HTR-8/SVneo (cell line): ENCODE data around the gene PTGIR.
A peak's percentile ranks its signal among the peaks of the same experiment; 100 is the strongest.

ENCODE experiments used
- DNase-seq: peaks from one replicate; pipeline ENCODE4 v3.0.0; 2011; ENCODE audit warnings: low spot score, mixed read lengths; ENCODE audit not compliant: insufficient read length
- FAIRE-seq: peaks from 2 replicates; lab custom pipeline; 2011; peaks lifted over from hg19 to GRCh38; lab: Jason Lieb, UNC

PTGIR gene

DNA sequence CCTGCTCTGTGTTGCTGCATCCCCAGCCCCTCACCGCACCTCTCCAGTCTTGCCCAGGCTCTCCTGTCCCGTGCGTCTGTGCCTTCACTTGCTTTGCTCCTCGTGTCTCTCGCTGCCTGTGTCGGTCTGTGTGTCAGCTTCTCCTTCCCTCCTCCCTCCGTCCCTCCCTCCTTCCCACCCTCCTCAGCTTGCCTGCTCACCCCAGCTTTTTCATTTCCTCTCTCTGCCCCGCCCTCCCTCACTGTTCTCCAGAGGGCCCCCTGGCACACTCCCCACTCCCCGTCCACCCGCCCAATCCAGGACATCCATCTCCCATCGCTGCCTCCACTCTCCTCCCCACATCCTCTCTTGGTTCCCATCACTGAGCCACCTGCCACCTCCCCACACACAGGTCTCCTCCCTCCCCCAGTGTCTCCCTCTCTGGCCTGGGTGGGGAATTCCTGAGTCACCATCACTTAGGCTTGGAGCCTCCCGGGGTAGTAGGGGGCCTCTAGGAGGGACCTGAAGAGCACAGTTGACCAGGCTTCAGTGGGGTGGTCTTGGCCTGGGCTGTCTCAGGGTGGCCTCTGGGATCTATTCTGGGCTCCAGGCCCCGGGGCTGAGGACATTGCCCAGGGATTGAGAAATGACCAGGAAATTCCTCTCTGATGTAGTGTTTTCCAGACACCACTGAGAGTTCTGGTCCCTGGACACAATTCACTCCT lies at the start of gene PTGIR:
PTGIR (minus strand) TSS at position 132 of the 704 bp plus-strand sequence. CDS start 864 bp downstream, outside the sequence.
- DNase-seq (peak; percentile 75), FAIRE-seq (peak; percentile 77)

DNA sequence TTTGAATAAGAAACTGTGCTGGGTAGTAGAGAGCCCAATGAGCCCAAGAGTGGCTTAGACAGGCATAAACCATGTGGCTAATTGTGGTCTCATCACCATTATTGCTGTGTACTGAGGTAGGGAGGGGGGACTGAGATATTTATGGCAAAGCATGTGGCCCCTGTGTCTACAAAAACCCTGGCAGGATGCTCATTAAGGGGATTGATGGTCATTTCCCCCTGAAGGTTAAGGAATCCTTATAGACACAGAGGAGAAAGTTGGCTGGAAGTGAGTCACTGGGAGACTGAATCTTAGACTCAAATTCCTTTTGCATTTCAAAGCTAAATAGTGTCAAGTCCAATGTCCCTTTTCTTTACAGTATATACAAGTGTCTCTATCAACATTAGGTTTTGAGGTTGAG lies 45.9 kb upstream of the PTGIR start:
- peak; percentile 46 for FAIRE-seq
- no peak for DNase-seq

- no peak for DNase-seq
- FAIRE-seq, result no peak
These were observed 43.8 kb upstream of the PTGIR start for GRCh38 chr19:46668662-46669061.

DNA sequence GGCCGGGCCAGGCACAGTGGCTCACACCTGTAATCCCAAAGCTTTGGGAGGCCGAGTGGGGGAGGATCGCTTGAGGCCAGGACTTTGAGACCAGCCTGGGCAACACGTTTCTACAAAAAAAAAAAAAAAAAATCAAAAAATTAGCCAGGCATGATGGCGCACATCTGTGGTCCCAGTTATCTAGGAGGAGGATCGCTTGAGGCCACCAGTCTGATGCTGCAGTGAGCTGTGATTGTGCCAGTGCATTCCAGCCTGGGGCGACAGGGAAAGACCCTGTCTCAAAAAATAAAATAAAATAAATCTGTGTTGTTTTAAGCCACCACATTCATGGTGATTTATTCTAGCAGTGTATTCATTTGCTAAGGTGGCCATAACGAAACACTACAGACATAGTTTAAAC lies 40.2 kb upstream of the PTGIR start:
- FAIRE-seq (no peak), DNase-seq (no peak)

DNA sequence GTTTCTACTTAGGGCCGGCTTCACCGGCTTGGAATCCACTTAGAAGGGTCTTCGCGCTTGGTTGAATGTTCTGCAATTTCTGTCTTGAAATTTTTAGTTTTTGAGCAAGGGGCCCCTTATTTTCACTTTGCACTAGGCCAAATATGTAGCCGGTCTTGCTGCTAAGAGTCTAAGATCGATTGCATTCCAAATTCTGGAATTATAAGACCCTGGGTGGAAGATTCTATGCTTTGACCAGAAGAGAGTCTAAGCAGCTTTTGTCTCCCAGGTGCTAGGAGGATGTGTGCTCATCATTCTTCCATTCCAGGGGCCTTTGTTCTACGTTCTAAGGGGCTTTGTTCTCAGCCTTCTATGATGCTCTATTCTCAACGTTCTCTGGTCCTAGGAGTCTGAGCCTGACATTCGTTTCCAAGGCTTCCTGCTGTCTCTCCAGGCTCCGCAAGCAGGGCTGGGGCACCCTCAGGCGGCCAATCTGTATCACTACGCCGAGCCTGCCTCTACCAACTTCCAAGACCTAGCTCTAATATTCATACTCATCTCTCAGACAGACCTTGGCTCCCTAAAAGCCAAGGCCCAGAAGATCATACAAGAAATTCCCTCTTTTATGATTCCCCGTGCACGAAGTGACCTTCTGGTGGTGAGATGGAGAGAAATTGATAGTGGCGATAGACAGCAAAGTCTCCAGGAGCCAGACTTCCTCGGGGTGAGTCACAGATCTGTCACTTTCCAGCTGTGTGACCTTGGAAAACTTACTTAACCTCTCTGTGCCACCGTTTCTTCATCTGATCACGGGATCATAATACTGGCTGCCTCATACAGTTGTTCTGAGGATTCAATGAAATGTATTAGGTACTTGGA lies 37.1 kb upstream of the PTGIR start:
- DNase-seq, result peak; percentile 83
- FAIRE-seq, result no peak

- FAIRE-seq, result peak; percentile 99
- peak; percentile 98 for DNase-seq
These were observed 36.3 kb upstream of the PTGIR start, which contains the start of gene DACT3 for GRCh38 chr19:46661020-46661731. DACT3 (minus strand) TSS chr19:46661182; CDS start chr19:46661064, 118 bp downstream.

DNA sequence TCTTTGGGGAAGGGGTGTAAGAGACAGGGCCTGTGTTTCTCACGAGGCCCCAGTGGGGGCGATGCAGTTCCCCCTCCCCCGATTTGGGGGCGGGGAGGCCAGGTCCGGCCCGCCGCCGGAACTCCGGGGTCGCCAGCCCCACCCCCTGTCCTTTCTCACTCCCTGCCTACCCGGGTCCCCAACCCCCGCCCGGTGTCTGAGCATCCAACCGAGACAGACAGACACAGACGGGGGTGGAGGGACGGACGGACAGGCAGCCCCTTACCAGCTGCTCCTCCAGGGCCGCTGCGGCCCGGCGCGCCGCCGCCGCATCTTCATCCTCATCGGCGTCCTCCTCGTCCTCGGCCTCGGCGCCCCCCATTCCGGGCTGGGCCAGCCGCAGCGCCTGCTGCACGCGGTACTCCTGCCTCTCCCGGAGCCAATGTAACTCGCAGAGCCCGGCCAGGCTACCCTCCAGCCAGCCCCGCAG lies 35.7 kb upstream of the PTGIR start:
- no peak for DNase-seq
- no peak for FAIRE-seq

DNA sequence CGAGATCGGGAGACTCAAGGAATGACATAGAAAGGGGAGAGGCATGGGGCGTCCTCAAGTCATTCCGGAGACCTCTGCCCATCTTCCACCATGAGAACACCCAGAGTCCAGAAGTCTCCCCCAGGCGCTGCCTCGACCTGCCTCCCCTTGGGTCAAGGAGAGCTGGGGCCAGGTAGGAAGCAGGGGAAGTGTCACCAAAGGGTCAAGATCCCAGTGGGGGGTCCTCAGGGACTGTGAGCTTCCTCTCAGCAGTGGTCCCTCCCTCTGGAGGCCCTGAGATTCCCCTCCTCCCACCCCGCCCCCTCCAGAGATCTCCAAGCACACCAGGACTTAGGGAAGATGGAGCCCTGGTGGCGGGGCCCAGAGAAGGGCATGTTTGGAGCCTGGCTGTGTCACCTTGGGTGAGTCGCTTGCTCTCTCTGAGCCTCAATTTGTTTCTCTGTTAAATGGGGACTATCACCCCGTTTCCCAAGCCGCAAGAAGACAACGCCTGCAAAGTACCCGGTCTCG lies 35.2 kb upstream of the PTGIR start:
- DNase-seq, result no peak
- FAIRE-seq, result no peak

DNA sequence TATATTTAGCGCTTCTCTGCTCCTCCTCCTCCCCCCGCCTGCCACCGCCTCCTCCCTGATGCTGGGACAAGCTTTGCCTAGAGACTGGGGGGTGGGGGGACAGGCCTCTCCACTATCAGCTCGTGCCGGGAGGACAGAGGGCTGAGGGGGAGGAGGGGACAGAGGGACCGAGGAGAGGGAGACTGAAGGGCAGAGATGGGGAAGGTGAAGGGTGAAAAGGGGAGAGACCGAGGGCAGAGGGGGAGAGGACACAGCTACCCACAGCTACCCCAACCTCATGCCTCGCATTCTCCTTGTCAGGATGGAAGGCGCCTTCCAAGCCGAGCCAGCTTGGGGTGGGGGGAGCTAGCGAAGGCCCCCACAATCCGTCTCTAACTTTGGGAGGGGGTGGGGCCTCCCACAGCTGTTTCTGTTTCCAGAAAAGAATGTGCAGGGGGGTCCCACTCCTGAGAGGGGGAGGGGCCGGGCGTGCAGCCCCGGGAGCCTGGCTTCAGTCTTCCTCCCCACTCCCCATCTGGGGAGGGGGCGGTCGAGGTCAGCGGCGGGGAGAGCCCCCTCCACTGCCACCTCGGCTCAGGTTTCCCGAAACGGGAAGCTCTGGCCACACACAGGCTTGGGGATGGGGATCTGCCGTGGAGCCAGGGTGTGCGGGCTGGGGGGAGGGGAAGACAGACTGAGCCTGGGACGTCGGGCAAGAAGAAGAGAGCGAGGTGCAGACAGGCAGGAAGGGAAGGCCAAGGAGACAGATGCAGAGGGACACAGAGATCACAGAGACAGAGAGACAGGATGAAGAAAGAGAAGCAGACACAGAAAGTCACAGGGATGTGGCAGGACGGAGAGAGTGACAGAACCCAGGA lies 34.5 kb upstream of the PTGIR start:
- FAIRE-seq, result no peak
- no peak for DNase-seq

DNA sequence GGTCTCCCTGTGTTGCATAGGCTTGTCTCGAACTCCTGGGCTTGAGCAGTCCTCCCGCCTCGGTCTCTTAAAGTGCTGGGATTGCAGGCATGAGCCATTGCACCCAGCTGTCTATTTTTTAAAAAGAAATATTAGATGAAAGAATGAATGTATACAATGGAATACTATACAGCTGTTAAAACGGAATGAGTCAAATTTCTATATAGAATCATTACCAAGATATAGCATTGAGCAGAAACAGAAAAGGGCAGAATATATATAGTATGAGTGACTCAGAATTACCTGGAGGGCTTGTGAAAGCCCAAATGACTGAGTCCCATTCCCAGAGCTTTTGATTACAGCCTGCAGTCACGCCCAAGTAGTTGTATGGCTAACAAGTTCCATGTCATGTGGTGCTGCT lies 31.7 kb upstream of the PTGIR start:
- no peak for DNase-seq
- no peak for FAIRE-seq

DNA sequence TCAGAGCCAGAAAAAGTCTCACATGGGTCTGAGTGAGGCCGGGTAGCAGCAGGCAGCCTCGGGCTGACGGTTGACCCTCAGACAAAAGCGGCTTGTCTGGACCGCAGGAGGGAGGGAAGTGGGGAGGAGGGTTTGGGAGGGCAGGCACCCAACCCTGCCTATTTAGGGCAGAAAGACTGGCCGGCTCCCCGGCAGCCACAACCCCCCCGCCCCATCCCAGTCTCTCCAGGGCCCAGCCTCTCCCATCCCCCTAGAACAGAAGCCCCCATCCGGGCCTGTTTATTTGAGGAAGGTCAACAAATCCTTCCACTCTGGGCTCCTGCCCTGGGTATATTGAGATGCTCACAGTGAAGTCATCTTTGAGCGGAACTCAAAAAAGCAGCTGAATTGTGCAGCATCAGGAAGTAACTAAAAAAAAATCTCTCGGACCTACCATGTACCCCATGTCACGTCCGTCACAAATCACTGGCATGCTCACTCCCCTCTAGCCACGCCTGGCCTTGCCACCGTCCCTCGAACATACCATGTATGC lies 29.8 kb upstream of the PTGIR start:
- no peak for DNase-seq
- no peak for FAIRE-seq

DNA sequence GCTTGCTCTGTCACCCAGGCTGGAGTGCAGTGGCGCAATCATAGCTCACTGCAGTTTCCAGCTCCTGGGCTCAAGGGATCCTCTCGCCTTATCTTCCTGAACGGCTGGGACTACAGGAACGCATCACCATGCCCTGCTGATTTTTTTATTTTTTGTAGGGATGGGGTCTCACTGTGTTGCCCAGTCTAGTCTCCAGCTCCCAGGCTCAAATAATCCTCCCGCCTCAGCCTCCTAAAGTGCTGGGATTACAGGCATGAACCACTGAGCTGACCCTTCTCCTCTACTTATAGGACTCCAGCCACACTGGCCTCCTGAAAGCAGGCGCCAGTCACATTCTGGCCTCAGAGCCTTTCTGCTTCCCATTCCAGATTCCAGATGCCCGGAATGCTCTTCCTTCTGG lies 25.6 kb upstream of the PTGIR start:
- FAIRE-seq (no peak), DNase-seq (no peak)

- no peak for DNase-seq
- FAIRE-seq, result no peak
These were observed 24.4 kb upstream of the PTGIR start for GRCh38 chr19:46648961-46649960.

DNA sequence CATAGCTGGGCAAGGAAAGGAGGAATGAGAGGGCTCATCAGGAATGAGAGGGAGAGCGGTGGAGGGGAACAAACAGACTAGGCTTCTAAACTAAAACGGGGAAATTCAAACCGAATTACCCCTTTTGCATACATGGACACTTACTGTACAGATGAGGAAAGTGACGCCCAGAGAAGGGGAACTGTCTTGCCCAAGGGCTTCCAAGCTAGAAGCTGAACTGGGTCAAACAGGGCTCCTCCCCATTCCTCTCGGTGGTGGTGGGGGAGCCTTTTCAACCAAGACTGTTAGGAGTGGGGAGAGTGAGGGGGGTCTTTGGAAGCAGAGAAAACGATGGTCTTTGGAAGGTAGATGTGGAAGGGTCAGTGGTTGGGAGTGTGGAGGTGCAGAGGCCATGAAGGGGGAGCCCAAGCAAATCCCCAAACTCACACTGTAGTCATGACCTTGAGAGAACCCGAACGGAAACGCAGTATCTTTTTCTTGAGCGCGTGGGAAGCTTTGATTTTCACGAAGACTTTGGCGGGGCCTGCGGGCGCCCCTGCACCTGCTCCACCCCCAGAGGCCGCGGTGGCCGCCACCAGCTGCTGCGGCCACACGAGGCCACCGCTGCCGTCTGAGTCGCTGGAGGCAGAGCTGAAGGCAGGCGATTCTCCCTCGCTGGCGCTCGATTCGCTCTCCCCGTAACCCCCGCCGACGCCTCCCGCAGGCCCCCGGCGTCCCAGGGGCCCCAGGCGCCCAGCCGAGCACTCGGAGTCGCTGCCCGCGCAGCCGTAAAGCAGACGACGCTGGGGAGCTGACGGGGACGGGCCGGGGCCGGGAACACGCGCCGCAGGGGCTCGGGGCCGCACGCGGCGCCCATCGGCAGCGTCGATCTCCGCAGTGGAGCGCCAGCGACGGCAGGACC lies 23.4 kb upstream of the PTGIR start:
- FAIRE-seq, result no peak
- no peak for DNase-seq

DNA sequence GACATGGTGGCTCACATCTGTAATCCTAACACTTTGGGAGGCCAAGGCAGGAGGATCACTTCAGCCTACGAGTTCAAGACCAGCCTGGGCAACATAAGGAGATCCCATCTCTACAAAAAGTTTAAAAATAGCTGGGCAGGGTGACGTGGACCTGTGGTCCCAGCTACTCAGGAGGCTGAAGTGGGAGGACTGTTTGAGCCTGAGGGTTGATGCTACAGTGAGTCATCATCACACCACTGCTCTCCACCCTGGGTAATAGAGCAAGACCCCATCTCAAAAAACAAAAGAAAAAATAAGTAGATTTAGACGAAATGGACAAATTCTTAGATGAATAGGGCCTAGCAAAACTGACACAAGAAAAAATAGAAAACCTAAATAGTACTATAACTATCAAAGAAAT lies 21.5 kb upstream of the PTGIR start:
- DNase-seq, result no peak
- FAIRE-seq, result no peak

DNA sequence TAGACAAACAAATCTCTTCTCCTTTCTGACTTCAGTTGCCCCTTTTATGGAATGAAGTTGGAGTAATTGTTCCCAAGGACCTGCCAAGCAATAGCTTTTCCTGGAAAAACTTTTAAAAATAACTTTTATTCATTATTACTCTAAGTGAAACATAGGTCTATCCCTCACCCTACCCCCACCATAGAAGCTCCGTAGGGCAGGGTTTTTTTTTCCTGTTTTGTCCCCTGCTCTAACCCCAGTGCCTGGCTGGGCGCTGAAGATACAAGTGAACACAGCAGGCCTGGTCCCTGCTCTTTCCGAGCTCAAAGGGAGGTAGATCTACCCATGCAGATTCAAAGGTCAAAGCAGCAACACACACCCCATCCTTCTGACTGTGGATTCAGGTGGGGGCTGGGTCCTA lies 19.8 kb upstream of the PTGIR start:
- FAIRE-seq (no peak), DNase-seq (no peak)

DNA sequence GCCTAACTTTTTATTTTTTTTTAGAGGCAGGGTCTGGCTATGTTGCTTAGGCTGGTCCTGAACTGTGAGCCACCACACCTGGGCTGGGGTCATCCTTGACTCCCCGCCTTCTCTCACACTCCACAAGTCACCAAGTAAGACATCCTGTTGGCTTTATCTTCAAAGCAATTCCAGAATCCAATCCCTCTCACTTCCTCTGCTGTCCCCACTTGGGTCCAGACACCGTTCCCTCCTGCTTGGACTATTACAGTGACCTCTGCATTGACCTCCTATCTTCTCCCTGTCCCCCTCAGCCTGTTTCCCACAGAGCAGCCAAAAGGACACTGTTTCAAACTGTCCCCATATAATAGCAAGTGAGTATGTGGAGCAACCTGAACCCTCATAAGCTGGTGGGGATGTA lies 15.8 kb upstream of the PTGIR start:
- FAIRE-seq (no peak), DNase-seq (no peak)
